GM19455 (cell line): ENCODE data around the gene C1orf115.
"Not testable (repeated sequence)": the region's sequence is repeated elsewhere in the genome, so short reads cannot be mapped to it uniquely, and the experiment has no call there.

Source experiments
- ATAC-seq: cut with Tn5 transposase; IDR thresholded peaks from one replicate; pipeline ENCODE4 v1.9.1; 2021; ENCODE audit not compliant: unreplicated experiment

Gene C1orf115, protein sequence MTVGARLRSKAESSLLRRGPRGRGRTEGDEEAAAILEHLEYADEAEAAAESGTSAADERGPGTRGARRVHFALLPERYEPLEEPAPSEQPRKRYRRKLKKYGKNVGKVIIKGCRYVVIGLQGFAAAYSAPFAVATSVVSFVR

DNA sequence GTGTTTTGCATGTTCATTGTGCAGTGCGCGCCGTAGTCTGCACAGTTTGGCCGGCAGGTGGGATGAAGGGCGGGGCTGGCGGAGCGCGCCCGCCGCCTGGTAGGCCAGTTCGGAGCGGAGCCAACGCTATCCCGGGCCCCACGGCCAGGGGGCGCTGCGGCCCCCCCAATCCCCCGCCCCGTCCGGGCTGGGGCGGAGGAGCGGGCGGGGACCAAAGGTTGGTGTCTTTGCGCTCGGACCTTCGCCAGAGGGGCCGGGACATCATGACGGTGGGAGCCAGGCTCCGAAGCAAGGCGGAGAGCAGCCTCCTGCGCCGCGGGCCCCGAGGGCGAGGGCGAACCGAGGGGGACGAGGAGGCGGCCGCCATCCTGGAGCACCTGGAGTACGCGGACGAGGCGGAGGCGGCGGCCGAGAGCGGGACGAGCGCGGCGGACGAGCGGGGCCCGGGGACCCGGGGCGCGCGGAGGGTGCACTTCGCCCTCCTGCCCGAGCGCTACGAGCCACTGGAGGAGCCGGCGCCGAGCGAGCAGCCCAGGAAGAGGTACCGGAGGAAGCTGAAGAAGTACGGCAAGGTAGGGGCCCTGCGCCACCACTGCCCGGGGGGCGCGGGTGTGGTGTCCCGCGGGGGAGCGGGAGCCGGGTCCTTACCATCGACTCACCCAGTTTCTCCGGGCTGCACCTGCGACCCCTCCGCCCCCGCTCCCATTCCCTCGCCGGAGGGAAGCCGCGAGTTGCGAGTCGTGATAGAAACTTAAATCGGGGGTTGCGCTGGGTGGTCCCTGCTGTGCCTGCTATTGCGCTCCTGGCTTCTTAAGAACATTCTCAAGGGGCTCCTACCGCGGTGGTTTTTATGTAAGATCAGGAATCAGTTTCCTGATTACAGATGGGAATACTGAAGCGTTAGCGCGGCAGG, at the start of gene C1orf115:
C1orf115 (plus strand) TSS at position 224 of the 913 bp plus-strand sequence; CDS start at position 264, 40 bp downstream.
- peak; percentile 99 for ATAC-seq

DNA sequence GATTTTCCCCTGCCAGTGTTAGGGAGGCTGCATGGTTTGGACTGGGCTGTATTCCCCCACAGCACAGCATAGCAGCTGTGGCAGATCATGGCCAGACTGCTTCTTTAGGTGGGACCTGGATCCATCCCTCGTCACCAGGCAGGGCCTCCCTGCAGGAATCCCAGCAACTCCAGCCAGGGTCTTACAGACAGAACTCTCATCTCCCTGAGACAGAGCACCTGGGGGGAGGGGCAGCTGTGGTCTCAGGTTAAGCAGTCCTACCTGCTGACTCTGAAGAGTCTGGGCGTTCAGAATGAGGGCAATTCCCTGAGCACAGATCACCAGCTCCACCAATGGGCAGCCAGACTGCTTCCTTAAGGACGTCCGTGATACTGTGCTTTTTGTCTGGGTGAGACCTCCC, 47.9 kb upstream of the C1orf115 start:
- ATAC-seq: no peak

DNA sequence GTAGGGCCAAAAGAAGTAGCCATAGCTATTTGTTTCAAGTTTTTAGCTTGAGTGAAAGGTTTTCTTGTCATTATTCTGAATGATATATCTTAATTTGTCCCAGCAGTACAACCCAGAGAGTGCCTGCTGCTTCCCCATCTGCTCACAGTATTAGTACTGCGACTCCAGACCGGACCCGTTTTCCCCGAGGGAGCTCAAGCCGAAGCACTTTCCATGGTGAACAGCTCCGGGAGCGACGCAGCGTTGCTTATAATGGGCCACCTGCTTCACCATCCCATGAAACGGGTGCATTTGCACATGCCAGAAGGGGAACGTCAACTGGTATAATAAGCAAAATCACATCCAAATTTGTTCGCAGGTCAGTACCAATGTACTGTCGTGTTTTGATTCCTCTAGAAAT, 37.2 kb upstream of the C1orf115 start:
- ATAC-seq: no peak

DNA sequence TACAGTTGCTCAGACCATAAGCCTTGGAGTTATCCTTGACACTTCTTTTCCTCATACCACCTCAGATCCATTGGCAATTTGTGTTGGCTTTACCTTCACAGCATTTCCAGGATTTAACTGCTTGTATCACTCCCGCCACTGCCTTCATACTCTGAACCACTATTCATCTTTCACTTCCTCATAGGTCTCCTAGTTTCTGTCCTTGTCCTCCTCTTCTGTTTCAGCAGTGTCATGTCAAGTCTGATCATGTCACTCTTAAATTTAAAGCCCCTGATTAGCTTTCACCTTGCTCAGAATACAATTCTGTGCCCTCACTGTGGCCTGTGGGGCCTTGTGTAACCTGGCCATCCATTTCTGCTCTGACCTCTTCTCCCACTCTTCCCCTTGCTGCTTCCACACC, 34.7 kb upstream of the C1orf115 start:
- ATAC-seq: peak; percentile 77

DNA sequence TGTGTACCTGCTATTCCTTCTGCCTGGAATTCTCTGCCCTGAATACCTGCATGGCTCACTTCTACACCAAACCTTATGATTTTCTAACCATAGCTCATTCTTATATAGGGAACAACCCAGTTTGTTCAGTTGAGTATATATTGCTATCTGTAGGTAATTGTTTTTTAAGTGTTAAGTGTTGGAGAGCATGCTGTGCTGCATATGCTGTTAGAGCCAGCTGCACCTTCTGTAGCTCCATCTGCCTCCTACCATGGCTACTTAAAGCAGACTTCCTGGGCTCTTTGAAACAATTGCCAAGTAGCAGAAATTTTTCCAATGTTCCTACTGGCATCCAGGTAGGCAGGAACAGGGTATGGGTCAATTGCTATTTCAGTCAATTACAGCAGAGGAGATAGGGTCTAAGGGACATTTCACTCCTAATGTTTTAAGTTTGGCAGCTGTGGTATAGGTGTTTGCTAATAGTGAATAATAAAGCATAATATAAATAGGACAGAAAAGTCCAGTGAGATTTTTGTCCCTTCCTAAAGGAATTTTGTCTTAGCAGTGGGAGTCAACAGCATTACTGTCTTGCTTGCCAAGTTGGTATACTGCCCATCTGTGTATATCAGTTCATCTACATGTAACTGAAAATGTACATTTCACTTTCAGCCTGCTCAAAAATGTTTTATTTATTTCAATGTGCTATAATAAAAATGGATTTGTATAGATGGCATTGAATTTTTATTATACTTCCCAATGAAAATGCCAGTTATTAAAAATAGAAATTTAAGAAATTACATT, 34.0 kb upstream of the C1orf115 start:
- ATAC-seq: peak; percentile 30

DNA sequence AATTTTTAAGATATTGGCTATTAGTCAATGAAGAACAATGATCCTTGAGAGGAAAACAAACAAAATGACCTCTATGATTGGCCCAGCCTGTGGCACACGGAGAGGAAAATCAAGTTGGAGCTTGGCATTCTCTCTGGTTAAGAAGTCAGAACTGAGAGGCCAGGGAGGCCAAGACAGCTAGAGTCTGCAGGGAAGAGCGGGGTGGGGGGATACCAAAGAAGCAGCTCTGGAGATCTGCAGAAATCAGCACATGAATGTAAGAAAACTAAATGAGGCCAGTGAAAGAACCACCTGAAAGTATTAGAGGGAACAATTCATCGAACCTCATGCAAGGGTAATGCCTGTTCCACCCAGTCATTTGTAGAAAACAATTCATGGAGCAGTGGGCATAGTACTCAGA, 23.8 kb upstream of the C1orf115 start:
- ATAC-seq: no peak

DNA sequence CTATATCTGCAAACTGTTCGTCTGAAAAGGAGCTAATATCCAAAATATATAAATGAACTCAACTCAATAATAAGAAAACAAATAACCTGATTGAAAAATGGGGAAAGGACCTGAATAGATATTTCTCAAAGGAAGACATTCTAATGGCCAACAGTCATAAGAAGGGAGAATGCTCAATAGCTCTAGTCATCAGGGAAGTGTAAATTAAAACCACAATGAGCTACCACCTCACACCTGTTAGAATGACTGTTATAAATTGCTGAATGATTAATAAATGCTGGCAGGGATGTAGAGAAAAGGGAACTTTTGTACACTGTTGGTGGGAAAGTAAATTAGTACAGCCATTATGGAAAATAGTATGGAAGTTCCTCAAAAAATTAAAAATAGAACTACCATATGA, 21.2 kb upstream of the C1orf115 start:
- ATAC-seq: no peak

DNA sequence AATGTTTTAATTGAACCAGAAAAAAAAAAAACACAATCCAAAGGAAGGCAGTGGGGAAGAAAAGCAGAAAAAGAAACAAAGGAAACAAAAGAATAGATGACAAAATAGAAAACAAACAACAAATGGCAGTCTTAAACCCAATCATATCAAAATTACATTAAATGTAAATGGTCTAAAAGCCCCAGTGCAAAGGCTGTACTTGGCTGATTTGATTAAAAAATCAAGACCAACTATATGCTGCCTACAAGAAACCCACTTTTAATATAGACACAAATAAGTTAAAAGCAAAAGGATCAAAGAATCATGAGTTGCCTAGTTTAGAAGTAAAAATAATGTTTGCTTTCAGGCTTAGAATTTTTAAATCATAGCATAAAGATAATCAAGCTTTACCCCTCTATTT, 19.8 kb upstream of the C1orf115 start:
- no peak for ATAC-seq

DNA sequence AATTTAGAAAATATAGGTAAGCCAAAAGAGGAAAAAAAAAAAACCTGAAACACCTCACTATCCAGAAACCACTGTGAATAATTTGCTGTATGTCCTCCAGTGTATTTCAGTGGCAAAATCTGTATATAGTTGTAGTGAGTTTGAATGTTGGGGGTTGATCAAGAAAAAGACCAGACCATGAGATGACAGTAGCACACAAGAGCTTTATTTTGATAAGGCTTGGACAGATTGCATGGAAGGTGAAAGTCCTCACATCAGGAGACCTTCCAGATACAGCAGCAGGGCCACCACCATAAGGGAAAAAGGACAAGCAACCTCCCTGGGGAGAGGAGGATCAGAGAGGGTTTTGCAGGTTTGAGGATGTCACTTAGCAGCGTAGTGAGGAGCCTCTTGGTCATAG, 16.2 kb upstream of the C1orf115 start:
- no peak for ATAC-seq

DNA sequence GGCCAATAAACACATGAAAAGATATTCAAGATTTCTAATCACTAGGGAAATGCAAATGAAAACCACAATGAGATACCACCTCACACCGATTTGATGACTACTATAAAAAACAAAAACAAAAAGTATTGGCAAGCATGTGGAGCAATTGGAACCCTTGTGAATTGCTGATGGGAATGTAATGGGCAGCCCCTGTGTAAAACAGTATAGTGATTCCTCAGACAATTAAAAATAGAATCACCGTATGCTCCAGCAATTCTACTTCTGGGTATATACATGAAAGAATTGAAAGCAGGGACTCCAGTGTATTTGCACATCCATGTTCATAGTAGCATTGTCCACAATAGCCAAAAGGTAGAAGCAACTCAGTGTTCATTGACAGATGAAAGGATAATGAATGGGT, 12.9 kb upstream of the C1orf115 start:
- ATAC-seq: no peak

DNA sequence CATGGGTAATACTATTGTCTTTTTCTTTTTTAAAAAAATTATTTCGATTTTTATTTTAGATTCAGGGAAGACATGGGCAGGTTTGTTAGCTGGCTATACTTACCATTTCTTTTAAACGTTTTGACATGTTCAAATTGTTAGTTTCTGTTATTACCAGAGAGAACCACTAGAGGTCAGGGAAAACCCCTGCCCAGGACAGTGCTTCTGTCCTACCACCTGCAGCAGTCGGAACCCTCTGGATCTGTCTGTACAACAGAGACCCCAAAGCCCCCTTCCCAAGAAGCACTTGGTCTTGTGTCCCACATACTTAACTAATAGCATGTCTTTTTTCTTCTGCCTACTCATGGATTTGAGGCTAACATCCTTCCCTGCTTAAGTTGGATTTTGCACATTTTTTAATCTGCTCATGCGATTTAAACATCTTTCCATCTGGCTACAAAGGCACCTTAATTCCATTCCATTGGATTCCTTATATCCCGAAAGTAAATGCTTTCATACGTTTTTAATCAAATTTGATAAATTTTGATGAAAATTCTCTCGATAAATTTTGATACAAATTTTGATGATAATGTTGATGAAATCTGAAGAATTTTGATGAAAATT, 10.0 kb upstream of the C1orf115 start:
- ATAC-seq: peak; percentile 95

DNA sequence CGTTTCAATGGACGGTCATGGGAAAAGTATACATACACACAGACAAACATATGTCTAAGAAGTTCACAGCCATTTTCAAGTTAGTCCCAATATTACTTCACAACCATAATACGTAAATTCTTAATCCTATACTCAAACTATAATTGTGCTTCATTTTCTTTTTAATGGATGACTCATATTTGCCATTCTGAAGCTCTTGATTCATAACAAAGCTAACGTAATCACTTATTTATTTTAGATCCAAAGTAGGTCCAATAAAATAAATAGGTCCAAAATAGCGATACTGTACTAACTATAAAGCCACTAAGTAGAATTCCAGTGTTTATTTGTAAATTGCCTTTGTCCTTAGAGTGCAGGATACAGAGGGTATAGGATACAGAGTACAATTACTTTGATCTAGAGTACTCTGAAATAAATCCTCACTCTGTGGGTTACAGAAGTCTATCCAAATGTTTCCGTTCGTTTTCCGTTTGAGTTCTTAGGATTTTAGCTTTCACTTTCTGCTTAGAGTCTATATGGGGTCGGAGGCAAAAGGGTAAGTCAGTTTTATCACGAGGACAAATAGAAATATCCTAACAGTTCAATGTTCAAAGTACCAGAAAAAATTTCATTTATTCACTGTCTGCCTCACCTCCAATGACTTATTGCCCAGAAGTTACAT, 8.8 kb upstream of the C1orf115 start:
- ATAC-seq: no peak

DNA sequence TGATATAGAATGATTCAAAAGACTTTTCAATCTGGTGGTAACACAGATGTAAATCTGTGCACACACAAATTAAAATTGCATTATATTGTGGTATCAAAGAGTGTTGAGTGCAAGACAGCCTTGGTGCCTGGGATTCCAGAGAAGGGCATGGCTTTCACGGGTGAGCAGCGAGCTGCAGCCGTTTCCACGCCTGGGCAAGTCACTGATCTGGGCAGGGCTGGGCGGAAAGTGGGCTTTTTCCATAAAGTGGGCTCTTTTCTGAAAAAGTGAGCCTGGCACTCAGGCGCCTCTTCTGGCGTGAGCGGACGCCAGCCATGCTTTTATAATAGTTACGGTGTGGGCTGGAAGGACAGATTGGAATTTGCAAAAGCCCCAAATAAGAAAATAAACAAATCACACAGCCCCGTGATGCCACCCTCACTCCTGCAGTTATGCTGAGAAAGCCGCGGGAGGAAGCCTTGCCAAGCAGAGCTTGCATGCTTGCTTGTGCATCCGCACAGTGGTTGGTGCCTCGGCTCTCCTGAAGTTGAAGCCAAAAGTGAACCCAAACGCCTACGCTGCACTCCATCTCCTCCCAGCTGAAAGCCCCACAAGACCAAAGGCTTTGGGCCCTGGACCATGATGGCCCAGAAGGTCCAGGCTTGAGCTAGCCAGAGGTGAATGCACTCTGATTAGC, 7.1 kb upstream of the C1orf115 start:
- no peak for ATAC-seq

DNA sequence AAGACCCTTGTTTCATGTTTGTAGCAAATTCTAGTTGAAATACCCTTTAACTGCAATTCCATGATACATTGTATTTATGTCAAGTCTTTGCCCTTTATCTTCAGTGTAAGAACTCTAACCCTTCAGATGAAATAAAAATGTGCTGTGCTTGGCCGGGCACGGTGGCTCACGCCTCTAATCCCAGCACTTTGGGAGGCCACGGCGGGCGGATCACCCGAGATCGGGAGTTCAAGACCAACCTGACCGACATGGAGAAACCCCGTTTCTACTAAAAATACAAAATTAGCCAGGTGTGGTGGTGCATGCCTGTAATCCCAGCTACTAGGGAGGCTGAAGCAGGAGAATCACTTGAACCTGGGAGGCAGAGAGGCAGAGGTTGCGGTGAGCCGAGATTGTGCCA, 6.4 kb upstream of the C1orf115 start:
- ATAC-seq: not testable (repeated sequence)

DNA sequence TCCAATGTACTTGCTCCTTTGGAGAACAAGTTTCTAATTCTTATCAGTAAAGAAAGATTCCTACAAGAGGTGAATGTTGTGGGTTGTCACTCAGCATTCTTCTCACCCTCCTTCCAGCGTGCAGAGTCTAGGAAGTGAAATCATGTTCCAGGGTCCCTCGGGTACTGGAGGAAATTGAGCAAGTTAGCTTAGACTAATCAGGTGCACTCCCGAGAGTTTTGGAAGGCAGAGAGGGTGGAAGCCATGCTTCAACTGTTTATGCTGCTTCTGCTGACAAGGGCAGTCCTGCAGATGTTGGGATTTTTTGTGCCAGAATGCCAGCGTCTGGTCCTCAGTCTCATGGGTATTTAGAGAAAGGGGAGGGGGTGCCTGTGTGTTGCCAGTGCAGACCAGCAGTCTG, 5.3 kb upstream of the C1orf115 start:
- ATAC-seq: no peak

DNA sequence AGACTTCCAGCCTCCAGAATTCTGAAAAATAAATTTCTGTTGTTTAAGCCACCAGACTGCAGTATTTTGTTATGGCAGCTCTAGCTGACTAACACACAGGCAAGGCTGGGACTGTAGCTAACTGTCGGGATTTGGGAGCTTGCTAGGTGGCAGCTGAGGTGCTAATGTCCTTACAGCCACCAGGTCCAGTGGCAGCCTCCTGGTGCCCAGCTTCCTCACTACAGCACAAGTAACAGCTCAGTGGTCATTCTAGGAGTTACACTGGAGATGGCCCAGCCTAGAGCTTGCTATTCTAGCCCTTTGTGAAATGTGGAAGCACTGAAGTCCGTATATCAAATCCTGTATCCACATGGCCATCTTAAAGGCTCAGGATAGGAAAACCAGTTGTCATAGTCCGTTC, 4.3 kb upstream of the C1orf115 start:
- no peak for ATAC-seq

DNA sequence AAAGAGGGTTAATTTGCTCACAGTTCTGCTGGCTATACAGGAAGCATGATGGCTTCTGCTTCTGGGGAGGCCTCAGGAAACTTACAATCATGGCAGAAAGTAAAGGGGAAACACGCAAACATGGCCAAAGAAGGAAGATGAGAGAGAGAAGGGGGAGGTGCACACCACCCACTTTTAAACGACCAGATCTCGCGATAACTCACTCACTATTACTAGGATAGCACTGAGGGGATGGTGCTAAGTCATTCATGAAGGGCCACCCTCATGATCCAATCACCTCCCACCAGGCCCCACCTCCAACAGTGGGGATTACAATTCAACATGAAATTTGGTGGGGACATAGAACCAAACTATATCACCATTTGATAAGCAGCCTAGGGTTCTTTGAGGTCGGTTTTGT, 2.4 kb upstream of the C1orf115 start:
- no peak for ATAC-seq

DNA sequence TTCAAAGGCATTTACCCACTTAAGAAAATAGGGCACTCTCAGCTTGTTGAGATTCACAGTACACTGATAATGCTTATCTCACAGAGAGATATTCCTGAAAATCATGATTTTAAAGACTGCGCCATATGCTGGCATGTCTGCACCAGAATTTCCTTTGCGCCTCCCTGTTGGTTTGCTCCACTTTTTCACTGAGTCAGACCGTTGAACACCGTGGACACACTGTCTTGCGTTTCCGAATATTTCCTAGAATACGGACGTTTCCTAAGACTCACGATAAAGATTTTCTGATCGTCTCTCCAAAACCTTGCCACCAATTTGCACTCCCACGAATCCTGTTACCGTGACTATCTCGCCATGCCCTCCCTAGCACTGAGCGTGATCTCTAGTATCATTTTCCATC, 497 bp upstream of the C1orf115 start:
- ATAC-seq: no peak

DNA sequence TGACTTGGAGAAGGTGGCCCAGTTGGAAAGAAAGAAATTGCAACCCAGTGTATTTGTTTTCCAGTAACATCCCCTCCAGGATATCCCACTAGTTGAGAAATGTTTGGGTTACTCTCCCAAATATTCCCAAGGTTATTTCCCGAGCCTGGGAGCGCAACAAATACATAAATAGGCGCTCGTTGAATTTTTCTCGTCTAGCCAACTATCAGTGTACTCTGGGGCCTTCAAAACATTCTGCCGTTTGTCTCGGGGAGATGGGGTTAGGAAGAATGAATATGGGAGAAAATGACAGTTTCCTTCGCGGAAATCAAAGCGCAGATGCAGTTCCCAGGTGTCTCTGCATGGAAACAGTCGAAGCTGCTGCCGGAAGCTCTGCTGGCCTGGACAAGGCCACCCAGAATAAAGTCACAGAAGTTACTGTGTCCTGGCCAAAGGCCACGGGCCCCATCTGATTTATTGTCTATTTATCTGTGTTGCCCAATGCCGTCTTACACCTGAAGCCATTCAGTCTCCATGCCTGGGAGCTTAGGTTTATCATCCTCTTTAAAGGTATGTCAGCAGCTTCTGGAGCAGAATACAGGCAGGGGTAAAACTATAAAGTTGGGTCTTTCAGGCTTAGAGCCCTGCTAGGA, 1.0 kb downstream of the C1orf115 start:
- no peak for ATAC-seq
